AG10803 (cell line): Measurements from ENCODE around the gene DAGLA.
A peak's percentile ranks its signal among the peaks of the same experiment; 100 is the strongest.

Experiments used
- DNase-seq: peaks from one replicate; pipeline ENCODE4 v3.0.0; 2010; ENCODE audit warnings: low read depth
- H3K4me3 ChIP-seq: 2 replicates; pipeline ENCODE4 v1.5.1; 2011; ENCODE audit warnings: mild to moderate bottlenecking, low read length, control low read depth
- CTCF ChIP-seq: conservative IDR thresholded peaks from 2 replicates; pipeline ENCODE4 v1.5.1; 2011; ENCODE audit warnings: mild to moderate bottlenecking, low read length, control low read depth, inconsistent platforms

DAGLA gene

GRCh38 chr11:61694602-61694939 lies 14.4 kb downstream of the DAGLA start:
- no peak overlapping the region for H3K4me3 ChIP-seq
- DNase-seq, result no peak
- TF ChIP-seq CTCF, result no peak

- TF ChIP-seq CTCF, result peak; percentile 30; the same call in 1 of the 2 replicates
- DNase-seq, result no peak
Measured at GRCh38 chr11:61694946-61695706, 14.9 kb downstream of the DAGLA start.

GRCh38 chr11:61695917-61696316 lies 15.7 kb downstream of the DAGLA start:
- peak; percentile 59 for DNase-seq
- peak; percentile 13; the same call in 1 of the 2 replicates for TF ChIP-seq CTCF
- peak overlapping the region; percentile 12 for H3K4me3 ChIP-seq

More at GRCh38 chr11:61694946-61695706, 14.9 kb downstream of the DAGLA start:
- no peak overlapping the region for H3K4me3 ChIP-seq

- no peak for TF ChIP-seq CTCF
- no peak overlapping the region for H3K4me3 ChIP-seq
- DNase-seq, result no peak
Measured at GRCh38 chr11:61696602-61697001, 16.4 kb downstream of the DAGLA start.

- TF ChIP-seq CTCF, result no peak
Measured at GRCh38 chr11:61697078-61697502, 16.9 kb downstream of the DAGLA start.

GRCh38 chr11:61697764-61698163 lies 17.6 kb downstream of the DAGLA start:
- DNase-seq, result no peak
- no peak overlapping the region for H3K4me3 ChIP-seq
- TF ChIP-seq CTCF, result no peak

More at GRCh38 chr11:61697078-61697502, 16.9 kb downstream of the DAGLA start:
- no peak for DNase-seq
- H3K4me3 ChIP-seq, result no peak overlapping the region

GRCh38 chr11:61698173-61698948 lies 18.2 kb downstream of the DAGLA start:
- H3K4me3 ChIP-seq, result no peak overlapping the region
- DNase-seq, result peak; percentile 14
- no peak for TF ChIP-seq CTCF
